Measurements from ENCODE around the gene AFF3. TPM values are rescaled to one million over a fixed set of nuclear protein-coding genes. Genes with fewer than 3 reads are reported as not detected.

AFF3 gene
- total RNA-seq, 1 experiment from 2014 or later: 0.22 TPM

GRCh38 chr2:99543247-99543646 is 599.1 kb downstream of the AFF3 start:
- Histone ChIP-seq H2BK20ac (ENCODE audit: low read depth, low read length, poor library complexity, severe bottlenecking) (no peak overlapping the region), H3K4me1 (ENCODE audit: insufficient read depth, low read length) (no peaks in the 10 kb centered on the region)
- TF ChIP-seq, protein P1, sequence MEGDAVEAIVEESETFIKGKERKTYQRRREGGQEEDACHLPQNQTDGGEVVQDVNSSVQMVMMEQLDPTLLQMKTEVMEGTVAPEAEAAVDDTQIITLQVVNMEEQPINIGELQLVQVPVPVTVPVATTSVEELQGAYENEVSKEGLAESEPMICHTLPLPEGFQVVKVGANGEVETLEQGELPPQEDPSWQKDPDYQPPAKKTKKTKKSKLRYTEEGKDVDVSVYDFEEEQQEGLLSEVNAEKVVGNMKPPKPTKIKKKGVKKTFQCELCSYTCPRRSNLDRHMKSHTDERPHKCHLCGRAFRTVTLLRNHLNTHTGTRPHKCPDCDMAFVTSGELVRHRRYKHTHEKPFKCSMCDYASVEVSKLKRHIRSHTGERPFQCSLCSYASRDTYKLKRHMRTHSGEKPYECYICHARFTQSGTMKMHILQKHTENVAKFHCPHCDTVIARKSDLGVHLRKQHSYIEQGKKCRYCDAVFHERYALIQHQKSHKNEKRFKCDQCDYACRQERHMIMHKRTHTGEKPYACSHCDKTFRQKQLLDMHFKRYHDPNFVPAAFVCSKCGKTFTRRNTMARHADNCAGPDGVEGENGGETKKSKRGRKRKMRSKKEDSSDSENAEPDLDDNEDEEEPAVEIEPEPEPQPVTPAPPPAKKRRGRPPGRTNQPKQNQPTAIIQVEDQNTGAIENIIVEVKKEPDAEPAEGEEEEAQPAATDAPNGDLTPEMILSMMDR (conservative IDR thresholded peaks at IDR 0.05): no peak

More at GRCh38 chr2:99543247-99543646, 599.1 kb downstream of the AFF3 start:
- Histone ChIP-seq H2BK15ac (ENCODE audit: low read depth, low read length) (no peak overlapping the region), H3K23me2 (ENCODE audit: insufficient read length, low read depth, low read length, poor library complexity, severe bottlenecking) (no peaks in the 10 kb centered on the region), H3T11ph (ENCODE audit: low read length) (no peak overlapping the region), H2BK5ac (ENCODE audit: insufficient read length, low read length) (no peak overlapping the region), H3K4me2 (ENCODE audit: insufficient read depth, insufficient read length, low read length) (no peak overlapping the region), H3K14ac (ENCODE audit: insufficient read depth, low read length) (no peak overlapping the region), H3K27me3 (ENCODE audit: insufficient read depth, low read length) (no peaks in the 10 kb centered on the region), H4K91ac (ENCODE audit: insufficient read length, low read depth, low read length) (no peak overlapping the region), H3K9me3 (ENCODE audit: control insufficient read depth, low read depth, low read length) (no peaks in the 10 kb centered on the region), H4K5ac (ENCODE audit: insufficient read length, low read depth, low read length) (no peak overlapping the region), H2BK12ac (ENCODE audit: insufficient read length, low read depth, low read length) (no peak overlapping the region), H3K56ac (ENCODE audit: insufficient read length, low read depth, low read length) (no peak overlapping the region), H3K23ac (ENCODE audit: insufficient read length, low read depth, low read length) (no peak overlapping the region), H3K79me2 (ENCODE audit: insufficient read depth, low read length) (no peaks in the 10 kb centered on the region), H3K18ac (ENCODE audit: insufficient read length, low read depth, low read length) (no peak overlapping the region), H2BK120ac (ENCODE audit: low read depth, low read length, poor library complexity, severe bottlenecking) (no peak overlapping the region), H3K9ac (ENCODE audit: extremely low read depth, insufficient read length, low read length) (no peak overlapping the region), H2AFZ (ENCODE audit: low read length) (no peak overlapping the region), H3K27ac (ENCODE audit: insufficient read length, low read depth, low read length) (no peak overlapping the region), H3K79me1 (ENCODE audit: insufficient read depth, low read depth, low read length, poor library complexity, severe bottlenecking) (no peaks in the 10 kb centered on the region), H4K20me1 (ENCODE audit: control insufficient read depth, insufficient read depth, insufficient read length) (no peaks in the 10 kb centered on the region), H3K4ac (ENCODE audit: low read depth, low read length) (no peak overlapping the region), H2AK5ac (ENCODE audit: insufficient read length, low read length) (no peak overlapping the region), H4K8ac (replicated peaks; ENCODE audit: insufficient read length, low read depth, low read length) (no peak overlapping the region)
- H3K27ac Mint-ChIP-seq: no peak overlapping the region
- peaks cover 0 to 5% of the 10 kb centered on the region in 2 experiments; a peak in 2 of 5 replicates for H3K9me3 Mint-ChIP-seq
- H3K36me3 Mint-ChIP-seq (ENCODE audit: insufficient read depth in 1 of 3, low read depth in 3 of 3): no peaks in the 10 kb centered on the region
- DNase-seq: no peak
- no CpG with 5 or more reads among the region's 1 CpG for WGBS (ENCODE audit: extremely low coverage, insufficient read length, low lambda C conversion rate)
- H3K27me3 Mint-ChIP-seq (ENCODE audit: low read depth): peaks cover 4% of the 10 kb centered on the region
- peaks cover 7 to 12% of the 10 kb centered on the region in 2 experiments for H3K4me1 Mint-ChIP-seq
- H3K4me3 Mint-ChIP-seq: no peak overlapping the region
